Measurements from ENCODE around the gene TRIP4. TPM values are rescaled to one million over a fixed set of nuclear protein-coding genes. Genes with fewer than 3 reads are reported as not detected.

The TRIP4 gene
- total and polyA plus RNA-seq, 2 of the 8 experiments (the other 6 are each of a cell fraction or from before 2014, with no cell fraction given) = 6.2 to 18.9 TPM

DNA sequence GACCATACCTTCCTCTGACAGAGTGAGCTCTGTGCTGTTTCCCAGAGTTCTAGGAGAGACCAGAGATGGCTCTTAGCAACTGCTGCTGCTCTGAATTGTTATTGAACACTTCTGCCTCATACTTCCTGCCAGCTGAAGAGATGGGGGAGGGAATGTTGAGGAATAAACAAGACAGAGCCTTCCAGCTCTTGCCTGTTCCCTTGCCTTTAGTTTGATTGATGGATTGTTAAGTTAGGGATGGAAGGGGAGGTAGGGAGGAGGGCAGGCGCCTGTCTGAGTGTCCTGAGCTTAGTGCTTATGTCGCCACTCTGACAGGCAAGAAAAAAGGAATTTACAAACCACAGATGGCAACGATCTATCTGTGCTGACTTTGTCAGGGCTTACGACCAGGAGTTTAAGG, 115.6 kb downstream of the TRIP4 start:
- H3K4me2 ChIP-seq (ENCODE audit: insufficient read depth in 1 of 2, low read depth in 2 of 2, low read length in 2 of 2) = no peak overlapping the region
- H3K79me2 ChIP-seq (ENCODE audit: control insufficient read depth in 1 of 2, insufficient read depth in 2 of 2, low read length in 2 of 2) = peaks cover 5 to 91% of the 10 kb centered on the region in 2 experiments
- no peak overlapping the region for H4K8ac ChIP-seq (ENCODE audit: extremely low read depth, insufficient read depth, low read length)
- no peak overlapping the region for H2AK5ac ChIP-seq (ENCODE audit: low read depth, low read length)
- H2BK5ac ChIP-seq (ENCODE audit: low read depth, low read length) = no peak overlapping the region
- no peak overlapping the region for H3K56ac ChIP-seq (replicated peaks; ENCODE audit: insufficient read length, low read depth, low read length)
- peaks cover 10 to 21% (median 16%) of the 10 kb centered on the region in 4 experiments for H3K36me3 ChIP-seq (ENCODE audit: control insufficient read depth in 2 of 4, insufficient read depth in 4 of 4, low read length in 3 of 4)
- no peak overlapping the region for H3K23ac ChIP-seq (ENCODE audit: insufficient read length)
- no peak overlapping the region for H2BK12ac ChIP-seq (ENCODE audit: low read depth, low read length)
- no peak overlapping the region for H3K4me3 ChIP-seq (ENCODE audit: extremely low read depth in 1 of 4, insufficient read depth in 2 of 4, low read depth in 3 of 4, low read length in 4 of 4)
- peak overlapping the region in 1 of 4 experiments; percentile 21; a peak in 1 of 7 replicates for H3K9ac ChIP-seq (replicated peaks in 1 of 4; ENCODE audit: extremely low read depth in 1 of 4, low read depth in 3 of 4, low read length in 3 of 4)
- no peak overlapping the region for H3K27ac ChIP-seq (ENCODE audit: low read depth, low read length)
- ChIA-PET POLR2A (ENCODE audit: partially characterized antibody) (interaction anchor here (0.6 to 1.6 kb wide), 8 partner anchors 8 to 178 kb away, joined by 3 to 6 read pairs (median 3); partner anchors contain the start of gene ZNF609), CTCF (ENCODE audit: partially characterized antibody) (interaction anchor here (0.5 to 1.3 kb wide), 7 partner anchors 8 to 379 kb away, joined by 3 to 7 read pairs (median 3); no protein-coding TSS in a partner anchor)
- no peak overlapping the region for H3K14ac ChIP-seq (ENCODE audit: insufficient read length)
- WGBS, 2 experiments (ENCODE audit: extremely low coverage in 1 of 2, insufficient coverage in 1 of 2, insufficient read length in 1 of 2, insufficient replicate concordance in 2 of 2, low coverage in 1 of 2, low lambda C conversion rate in 2 of 2, missing lambda C conversion rate in 1 of 2) = 79% methylated on average over 4 of the region's 4 CpGs; no CpG with 5 or more reads in 1 of the 2 experiments
- H3K18ac ChIP-seq (ENCODE audit: extremely low read depth, low read length) = no peak overlapping the region
- no peaks in the 10 kb centered on the region for H3K9me3 ChIP-seq (ENCODE audit: insufficient read depth in 2 of 2, low read depth in 1 of 2, low read length in 1 of 2)
- H2AFZ ChIP-seq (ENCODE audit: low read length) = no peak overlapping the region
- no peak for DNase-seq (ENCODE audit: low read depth in 1 of 2, low spot score in 2 of 2)
- H3K4me1 ChIP-seq (replicated peaks in 1 of 4; ENCODE audit: control insufficient read depth in 3 of 4, insufficient read depth in 4 of 4, low read length in 3 of 4) = no peaks in the 10 kb centered on the region; a peak in 1 of 7 replicates
- no peak overlapping the region for H2BK20ac ChIP-seq (ENCODE audit: low read length)
- H4K91ac ChIP-seq (replicated peaks; ENCODE audit: insufficient read length, low read length) = no peak overlapping the region
- no peak for FAIRE-seq
- H2BK120ac ChIP-seq (replicated peaks; ENCODE audit: low read depth, low read length) = no peak overlapping the region
- no peak overlapping the region for H3K4ac ChIP-seq (replicated peaks; ENCODE audit: insufficient read length, low read depth, low read length)
- H3K27me3 ChIP-seq (replicated peaks in 1 of 4; ENCODE audit: control insufficient read depth in 3 of 4, extremely low read depth in 1 of 4, insufficient read depth in 3 of 4, low read length in 3 of 4) = no peaks in the 10 kb centered on the region
- no peaks in the 10 kb centered on the region for H3K23me2 ChIP-seq (ENCODE audit: low read depth, low read length)
- H4K5ac ChIP-seq (ENCODE audit: insufficient read length, low read depth, low read length) = no peak overlapping the region
- H4K20me1 ChIP-seq (replicated peaks in 1 of 2; ENCODE audit: control insufficient read depth in 1 of 2, insufficient read depth in 2 of 2, low read length in 2 of 2) = peaks cover 13 to 26% of the 10 kb centered on the region in 2 experiments
- peaks cover 12% of the 10 kb centered on the region for H3K79me1 ChIP-seq (ENCODE audit: low read depth, low read length)
- H2BK15ac ChIP-seq (ENCODE audit: low read length) = no peak overlapping the region
- TF ChIP-seq TCF12 (IDR thresholded peaks at IDR 0.05; ENCODE audit: low read depth, low read length) (no peak), EGR1 (IDR thresholded peaks at IDR 0.05; ENCODE audit: borderline replicate concordance, low read depth, low read length) (no peak), TAF1 (IDR thresholded peaks at IDR 0.05; ENCODE audit: low read depth, low read length) (no peak), NRF1 (IDR thresholded peaks at IDR 0.05; ENCODE audit: low read depth, low read length) (no peak), KDM4A (IDR thresholded peaks at IDR 0.05; ENCODE audit: low read depth, low read length, severe bottlenecking) (no peak), POU5F1 (IDR thresholded peaks at IDR 0.05; ENCODE audit: low read depth, low read length) (no peak)
- TF ChIP-seq, protein P1, sequence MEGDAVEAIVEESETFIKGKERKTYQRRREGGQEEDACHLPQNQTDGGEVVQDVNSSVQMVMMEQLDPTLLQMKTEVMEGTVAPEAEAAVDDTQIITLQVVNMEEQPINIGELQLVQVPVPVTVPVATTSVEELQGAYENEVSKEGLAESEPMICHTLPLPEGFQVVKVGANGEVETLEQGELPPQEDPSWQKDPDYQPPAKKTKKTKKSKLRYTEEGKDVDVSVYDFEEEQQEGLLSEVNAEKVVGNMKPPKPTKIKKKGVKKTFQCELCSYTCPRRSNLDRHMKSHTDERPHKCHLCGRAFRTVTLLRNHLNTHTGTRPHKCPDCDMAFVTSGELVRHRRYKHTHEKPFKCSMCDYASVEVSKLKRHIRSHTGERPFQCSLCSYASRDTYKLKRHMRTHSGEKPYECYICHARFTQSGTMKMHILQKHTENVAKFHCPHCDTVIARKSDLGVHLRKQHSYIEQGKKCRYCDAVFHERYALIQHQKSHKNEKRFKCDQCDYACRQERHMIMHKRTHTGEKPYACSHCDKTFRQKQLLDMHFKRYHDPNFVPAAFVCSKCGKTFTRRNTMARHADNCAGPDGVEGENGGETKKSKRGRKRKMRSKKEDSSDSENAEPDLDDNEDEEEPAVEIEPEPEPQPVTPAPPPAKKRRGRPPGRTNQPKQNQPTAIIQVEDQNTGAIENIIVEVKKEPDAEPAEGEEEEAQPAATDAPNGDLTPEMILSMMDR (IDR thresholded peaks at IDR 0.05; ENCODE audit: control extremely low read depth in 1 of 3, insufficient read depth in 1 of 3, low read depth in 1 of 3, low read length in 3 of 3) = no peak
- TF ChIP-seq, protein P2, sequence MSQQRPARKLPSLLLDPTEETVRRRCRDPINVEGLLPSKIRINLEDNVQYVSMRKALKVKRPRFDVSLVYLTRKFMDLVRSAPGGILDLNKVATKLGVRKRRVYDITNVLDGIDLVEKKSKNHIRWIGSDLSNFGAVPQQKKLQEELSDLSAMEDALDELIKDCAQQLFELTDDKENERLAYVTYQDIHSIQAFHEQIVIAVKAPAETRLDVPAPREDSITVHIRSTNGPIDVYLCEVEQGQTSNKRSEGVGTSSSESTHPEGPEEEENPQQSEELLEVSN (IDR thresholded peaks at IDR 0.05) = no peak
- TF ChIP-seq, protein P3, sequence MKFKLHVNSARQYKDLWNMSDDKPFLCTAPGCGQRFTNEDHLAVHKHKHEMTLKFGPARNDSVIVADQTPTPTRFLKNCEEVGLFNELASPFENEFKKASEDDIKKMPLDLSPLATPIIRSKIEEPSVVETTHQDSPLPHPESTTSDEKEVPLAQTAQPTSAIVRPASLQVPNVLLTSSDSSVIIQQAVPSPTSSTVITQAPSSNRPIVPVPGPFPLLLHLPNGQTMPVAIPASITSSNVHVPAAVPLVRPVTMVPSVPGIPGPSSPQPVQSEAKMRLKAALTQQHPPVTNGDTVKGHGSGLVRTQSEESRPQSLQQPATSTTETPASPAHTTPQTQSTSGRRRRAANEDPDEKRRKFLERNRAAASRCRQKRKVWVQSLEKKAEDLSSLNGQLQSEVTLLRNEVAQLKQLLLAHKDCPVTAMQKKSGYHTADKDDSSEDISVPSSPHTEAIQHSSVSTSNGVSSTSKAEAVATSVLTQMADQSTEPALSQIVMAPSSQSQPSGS (IDR thresholded peaks at IDR 0.05; ENCODE audit: low read length) = no peak
